Measurements from ENCODE around the gene EFHB. TPM values are rescaled to one million over a fixed set of nuclear protein-coding genes. Genes with fewer than 3 reads are reported as not detected.

EFHB gene
- total and polyA plus RNA-seq, 8 donors, result 0.09 to 2.3 (median 0.28) TPM; not detected in 3

- peak in 1 of 4 donors; percentile 17 for ATAC-seq
- no peak for TF ChIP-seq CTCF (IDR thresholded peaks at IDR 0.05)
- WGBS, 2 donors, result 42 to 44% methylated on average over 7 of the region's 7 CpGs
- intact Hi-C loops (cut with DNase I), result no loop called here
- no peak for DNase-seq
- Histone ChIP-seq H3K4me3 (no peak overlapping the region), H3K27me3 (no peaks in the 10 kb centered on the region), H3K9me3 (no peaks in the 10 kb centered on the region), H3K4me1 (no peaks in the 10 kb centered on the region), H3K27ac (no peak overlapping the region), H3K36me3 (no peaks in the 10 kb centered on the region)
- no peak for FAIRE-seq
Observed at GRCh38 chr3:19937459-19938294, 3.7 kb upstream of the EFHB start.

GRCh38 chr3:19932422-19932821 lies 1.6 kb downstream of the EFHB start:
- Histone ChIP-seq H3K27ac (no peak overlapping the region), H3K36me3 (no peaks in the 10 kb centered on the region), H3K9me3 (no peaks in the 10 kb centered on the region), H3K27me3 (no peaks in the 10 kb centered on the region), H3K4me1 (no peaks in the 10 kb centered on the region), H3K4me3 (no peak overlapping the region)
- intact Hi-C loops (cut with DNase I), result no loop called here
- WGBS, 2 donors, result 71 to 78% methylated on average over 2 of the region's 2 CpGs
- no peak for TF ChIP-seq CTCF (IDR thresholded peaks at IDR 0.05)
- no peak for FAIRE-seq
- no peak for DNase-seq
- no peak for ATAC-seq

- FAIRE-seq, result no peak
- Histone ChIP-seq H3K9me3 (no peaks in the 10 kb centered on the region), H3K27ac (no peak overlapping the region), H3K27me3 (no peaks in the 10 kb centered on the region), H3K4me3 (no peak overlapping the region), H3K36me3 (no peaks in the 10 kb centered on the region), H3K4me1 (no peaks in the 10 kb centered on the region)
- WGBS, 2 donors, result 69 to 71% methylated on average over 1 of the region's 1 CpG
- peak in 1 of 4 donors; percentile 19 for ATAC-seq
- no peak for DNase-seq
- no peak for TF ChIP-seq CTCF (IDR thresholded peaks at IDR 0.05)
- intact Hi-C loops (cut with DNase I), result no loop called here
Observed at GRCh38 chr3:19931767-19932188, 2.2 kb downstream of the EFHB start.

GRCh38 chr3:19931180-19931692 lies 2.8 kb downstream of the EFHB start:
- ATAC-seq (peak in 2 of 4 donors; percentile 50 to 73), FAIRE-seq (no peak), DNase-seq (no peak)
- no peak for TF ChIP-seq CTCF (IDR thresholded peaks at IDR 0.05)
- H3K9me3 ChIP-seq, result no peaks in the 10 kb centered on the region
- H3K36me3 ChIP-seq, result no peaks in the 10 kb centered on the region
- H3K4me3 ChIP-seq, result no peak overlapping the region
- H3K27me3 ChIP-seq, result no peaks in the 10 kb centered on the region
- intact Hi-C loops (cut with DNase I), result no loop called here
- H3K4me1 ChIP-seq, result no peaks in the 10 kb centered on the region
- WGBS, 2 donors, result 74 to 79% methylated on average over 2 of the region's 2 CpGs
- H3K27ac ChIP-seq, result no peak overlapping the region
